Measurements from ENCODE around the gene ANKRD23.
"Not testable (repeated sequence)": the region's sequence is repeated elsewhere in the genome, so short reads cannot be mapped to it uniquely, and the experiment has no call there.

The ANKRD23 gene

GRCh38 chr2:96798733-96799622, 44.8 kb downstream of the ANKRD23 start:
- no peak for DNase-seq (ENCODE audit: low read depth in 2 of 2)

GRCh38 chr2:96797066-96797625, 46.7 kb downstream of the ANKRD23 start:
- no peak for DNase-seq (ENCODE audit: low read depth in 2 of 2)

- not testable (repeated sequence) for DNase-seq (ENCODE audit: low read depth in 2 of 2)
Measured at GRCh38 chr2:96796497-96796896, 47.3 kb downstream of the ANKRD23 start.

GRCh38 chr2:96795076-96795475, 48.7 kb downstream of the ANKRD23 start:
- DNase-seq (ENCODE audit: low read depth in 2 of 2), result no peak

GRCh38 chr2:96792772-96793749, 50.8 kb downstream of the ANKRD23 start:
- no peak for DNase-seq (ENCODE audit: low read depth in 2 of 2)

- DNase-seq (ENCODE audit: low read depth in 2 of 2), result no peak
Measured at GRCh38 chr2:96789245-96789617, 54.6 kb downstream of the ANKRD23 start.

- DNase-seq (ENCODE audit: low read depth in 2 of 2), result no peak
Measured at GRCh38 chr2:96788442-96789244, 55.2 kb downstream of the ANKRD23 start.
